Astrocyte (in vitro differentiated cells and primary cell): ENCODE results near the gene MAGI1. TPM values are rescaled to one million over a fixed set of nuclear protein-coding genes. Genes with fewer than 3 reads are reported as not detected.

ENCODE experiments used
- DNase-seq: peaks from one replicate; pipeline ENCODE4 v3.0.0-alpha.2; 2010; ENCODE audit warnings: low read depth
- FAIRE-seq: peaks from 2 replicates; lab custom pipeline; 2011; peaks lifted over from hg19 to GRCh38; lab: Jason Lieb, UNC
- H2AFZ ChIP-seq: 2 replicates; pipeline ENCODE4 v1.6.0; 2012; ENCODE audit warnings: low read depth, low read length, inconsistent platforms
- H3K27ac ChIP-seq: 2 replicates; pipeline ENCODE4 v1.5.1; 2011; ENCODE audit warnings: low read depth, low read length, inconsistent platforms
- H3K27me3 ChIP-seq: 2 replicates; pipeline ENCODE4 v1.6.0; 2011; ENCODE audit warnings: low read length, inconsistent platforms; ENCODE audit not compliant: insufficient read depth
- H3K36me3 ChIP-seq: 2 replicates; pipeline ENCODE4 v1.5.1; 2011; ENCODE audit warnings: low read length, inconsistent platforms; ENCODE audit not compliant: insufficient read depth
- H3K4me1 ChIP-seq: 2 replicates; pipeline ENCODE4 v1.5.1; 2011; ENCODE audit warnings: low read length, inconsistent platforms; ENCODE audit not compliant: insufficient read depth
- H3K4me2 ChIP-seq: 2 replicates; pipeline ENCODE4 v1.6.0; 2012; ENCODE audit warnings: low read length, inconsistent platforms
- H3K4me3 ChIP-seq: 2 replicates; pipeline ENCODE4 v1.5.1; 2011; ENCODE audit warnings: low read depth, mild to moderate bottlenecking, low read length, inconsistent platforms; ENCODE audit not compliant: insufficient read depth
- H3K79me2 ChIP-seq: 2 replicates; pipeline ENCODE4 v1.6.0; 2012; ENCODE audit warnings: mild to moderate bottlenecking, low read length, inconsistent platforms; ENCODE audit not compliant: insufficient read depth
- H3K9ac ChIP-seq: 2 replicates; pipeline ENCODE4 v1.6.0; 2012; ENCODE audit warnings: mild to moderate bottlenecking, low read length, inconsistent platforms
- H3K9me3 ChIP-seq: 2 replicates; pipeline ENCODE4 v1.5.1; 2012; ENCODE audit warnings: low read depth, mild to moderate bottlenecking, low read length, inconsistent platforms; ENCODE audit not compliant: insufficient read depth
- H4K20me1 ChIP-seq: 2 replicates; pipeline ENCODE4 v1.6.0; 2012; ENCODE audit warnings: low read length, inconsistent platforms; ENCODE audit not compliant: insufficient read depth
- H3K27ac Mint-ChIP-seq: one replicate; pipeline ENCODE4 v1.8.0; 2021; ENCODE audit warnings: mild to moderate bottlenecking, mixed read lengths; ENCODE audit not compliant: unreplicated experiment
- H3K27me3 Mint-ChIP-seq: one replicate; pipeline ENCODE4 v1.8.0; 2021; ENCODE audit warnings: low read depth, mixed read lengths; ENCODE audit not compliant: unreplicated experiment
- H3K36me3 Mint-ChIP-seq: one replicate; pipeline ENCODE4 v1.8.0; 2021; ENCODE audit warnings: low read depth, mixed read lengths; ENCODE audit not compliant: unreplicated experiment
- H3K4me1 Mint-ChIP-seq: one replicate; pipeline ENCODE4 v1.8.0; 2021; ENCODE audit warnings: low read depth, mixed read lengths; ENCODE audit not compliant: unreplicated experiment
- H3K4me3 Mint-ChIP-seq: one replicate; pipeline ENCODE4 v1.8.0; 2021; ENCODE audit warnings: mild to moderate bottlenecking, moderate library complexity, mixed read lengths; ENCODE audit not compliant: unreplicated experiment
- H3K9me3 Mint-ChIP-seq: one replicate; pipeline ENCODE4 v1.8.0; 2021; ENCODE audit warnings: mild to moderate bottlenecking, mixed read lengths; ENCODE audit not compliant: unreplicated experiment
- EZH2 ChIP-seq: IDR thresholded peaks from 2 replicates; pipeline ENCODE4 v1.6.1; 2012; ENCODE audit warnings: mild to moderate bottlenecking, low read length, inconsistent platforms; ENCODE audit not compliant: insufficient read depth
- total RNA-seq: library from RNA; stranded (reverse); gene quantifications from 2 replicates; pipeline ENCODE4 v1.2.1, GENCODE V29; 2021
- TF ChIP-seq, protein P1 (sequence below): IDR thresholded peaks from 2 replicates; pipeline ENCODE4 v1.5.1; 2011; ENCODE audit warnings: low read depth, mild to moderate bottlenecking, inconsistent platforms, low read length, moderate library complexity; ENCODE audit not compliant: insufficient read depth

Gene MAGI1
- total RNA-seq, 1 donor from 2014 or later, result 31.8 TPM

DNA sequence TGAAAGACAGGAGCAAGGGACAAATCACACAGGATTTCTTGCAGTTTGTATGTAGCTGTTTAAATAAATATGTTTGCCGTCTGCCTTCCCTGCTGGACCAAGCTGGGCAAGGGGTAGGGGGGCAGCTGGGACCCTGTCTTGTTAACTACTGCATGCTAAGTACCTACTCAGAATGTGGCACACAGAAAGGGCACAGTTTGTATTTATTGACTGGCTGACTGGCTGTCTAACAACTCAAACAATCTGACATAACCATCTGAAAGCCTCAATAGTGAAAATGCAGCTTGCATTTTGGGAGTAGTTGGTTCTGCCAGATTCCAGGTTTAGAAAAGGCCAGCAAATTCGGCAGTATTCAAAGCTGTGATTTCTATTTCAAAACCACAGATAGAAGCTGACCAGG, 16.6 kb upstream of the MAGI1 start:
- DNase-seq (no peak), FAIRE-seq (no peak)
- Mint-ChIP-seq H3K27ac (no peak overlapping the region), H3K9me3 (no peaks in the 10 kb centered on the region), H3K4me3 (no peak overlapping the region), H3K27me3 (peaks cover 4% of the 10 kb centered on the region), H3K36me3 (no peaks in the 10 kb centered on the region), H3K4me1 (peaks cover 4% of the 10 kb centered on the region)
- no peaks in the 10 kb centered on the region for H3K9me3 ChIP-seq
- H3K4me2 ChIP-seq, result no peak overlapping the region
- H2AFZ ChIP-seq, result no peak overlapping the region
- H3K27me3 ChIP-seq, result no peaks in the 10 kb centered on the region
- H3K36me3 ChIP-seq, result no peaks in the 10 kb centered on the region
- H3K4me3 ChIP-seq, result no peak overlapping the region
- no peaks in the 10 kb centered on the region for H3K79me2 ChIP-seq
- H3K27ac ChIP-seq, result no peak overlapping the region
- H3K4me1 ChIP-seq, result no peaks in the 10 kb centered on the region
- no peak overlapping the region for H3K9ac ChIP-seq
- TF ChIP-seq EZH2, result no peak
- TF ChIP-seq, protein P1, sequence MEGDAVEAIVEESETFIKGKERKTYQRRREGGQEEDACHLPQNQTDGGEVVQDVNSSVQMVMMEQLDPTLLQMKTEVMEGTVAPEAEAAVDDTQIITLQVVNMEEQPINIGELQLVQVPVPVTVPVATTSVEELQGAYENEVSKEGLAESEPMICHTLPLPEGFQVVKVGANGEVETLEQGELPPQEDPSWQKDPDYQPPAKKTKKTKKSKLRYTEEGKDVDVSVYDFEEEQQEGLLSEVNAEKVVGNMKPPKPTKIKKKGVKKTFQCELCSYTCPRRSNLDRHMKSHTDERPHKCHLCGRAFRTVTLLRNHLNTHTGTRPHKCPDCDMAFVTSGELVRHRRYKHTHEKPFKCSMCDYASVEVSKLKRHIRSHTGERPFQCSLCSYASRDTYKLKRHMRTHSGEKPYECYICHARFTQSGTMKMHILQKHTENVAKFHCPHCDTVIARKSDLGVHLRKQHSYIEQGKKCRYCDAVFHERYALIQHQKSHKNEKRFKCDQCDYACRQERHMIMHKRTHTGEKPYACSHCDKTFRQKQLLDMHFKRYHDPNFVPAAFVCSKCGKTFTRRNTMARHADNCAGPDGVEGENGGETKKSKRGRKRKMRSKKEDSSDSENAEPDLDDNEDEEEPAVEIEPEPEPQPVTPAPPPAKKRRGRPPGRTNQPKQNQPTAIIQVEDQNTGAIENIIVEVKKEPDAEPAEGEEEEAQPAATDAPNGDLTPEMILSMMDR, result no peak
- no peaks in the 10 kb centered on the region for H4K20me1 ChIP-seq

DNA sequence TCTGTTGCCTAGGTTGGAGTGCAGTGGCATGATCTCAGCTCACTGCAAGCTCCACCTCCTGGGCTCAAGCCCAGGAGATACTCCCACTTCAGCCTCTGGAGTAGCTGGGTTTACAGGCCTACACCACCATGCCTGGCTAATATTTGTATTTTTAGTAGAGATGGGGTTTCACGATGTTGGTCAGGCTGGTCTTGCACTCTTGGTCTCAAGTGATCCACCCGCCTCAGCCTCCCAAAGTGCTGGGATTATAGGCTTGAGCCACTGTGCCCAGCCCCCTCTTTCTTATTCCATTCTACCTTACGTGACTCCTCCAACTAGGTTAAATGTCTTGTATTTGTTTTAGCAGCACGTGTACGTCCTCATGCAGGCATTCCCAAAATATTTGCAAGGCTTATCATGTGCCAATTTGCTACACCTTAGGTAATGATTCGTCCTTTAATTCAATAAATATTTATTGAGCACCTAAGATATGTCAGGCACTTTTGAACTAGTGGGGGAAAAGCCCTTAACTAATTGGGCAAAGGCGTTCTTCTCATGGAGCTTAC, 14.9 kb upstream of the MAGI1 start:
- no peaks in the 10 kb centered on the region for H3K4me1 ChIP-seq
- no peak overlapping the region for H3K27ac ChIP-seq
- Mint-ChIP-seq H3K9me3 (no peaks in the 10 kb centered on the region), H3K36me3 (no peaks in the 10 kb centered on the region), H3K27me3 (peaks cover 4% of the 10 kb centered on the region), H3K4me3 (no peak overlapping the region), H3K27ac (no peak overlapping the region), H3K4me1 (peaks cover 5% of the 10 kb centered on the region)
- H3K4me3 ChIP-seq, result no peak overlapping the region
- H3K9me3 ChIP-seq, result no peaks in the 10 kb centered on the region
- H3K4me2 ChIP-seq, result no peak overlapping the region
- no peaks in the 10 kb centered on the region for H3K79me2 ChIP-seq
- H3K36me3 ChIP-seq, result no peaks in the 10 kb centered on the region
- TF ChIP-seq, protein P1, result no peak
- no peak for TF ChIP-seq EZH2
- FAIRE-seq (no peak), DNase-seq (no peak)
- H3K27me3 ChIP-seq, result no peaks in the 10 kb centered on the region
- H4K20me1 ChIP-seq, result no peaks in the 10 kb centered on the region
- no peak overlapping the region for H2AFZ ChIP-seq
- H3K9ac ChIP-seq, result no peak overlapping the region

DNA sequence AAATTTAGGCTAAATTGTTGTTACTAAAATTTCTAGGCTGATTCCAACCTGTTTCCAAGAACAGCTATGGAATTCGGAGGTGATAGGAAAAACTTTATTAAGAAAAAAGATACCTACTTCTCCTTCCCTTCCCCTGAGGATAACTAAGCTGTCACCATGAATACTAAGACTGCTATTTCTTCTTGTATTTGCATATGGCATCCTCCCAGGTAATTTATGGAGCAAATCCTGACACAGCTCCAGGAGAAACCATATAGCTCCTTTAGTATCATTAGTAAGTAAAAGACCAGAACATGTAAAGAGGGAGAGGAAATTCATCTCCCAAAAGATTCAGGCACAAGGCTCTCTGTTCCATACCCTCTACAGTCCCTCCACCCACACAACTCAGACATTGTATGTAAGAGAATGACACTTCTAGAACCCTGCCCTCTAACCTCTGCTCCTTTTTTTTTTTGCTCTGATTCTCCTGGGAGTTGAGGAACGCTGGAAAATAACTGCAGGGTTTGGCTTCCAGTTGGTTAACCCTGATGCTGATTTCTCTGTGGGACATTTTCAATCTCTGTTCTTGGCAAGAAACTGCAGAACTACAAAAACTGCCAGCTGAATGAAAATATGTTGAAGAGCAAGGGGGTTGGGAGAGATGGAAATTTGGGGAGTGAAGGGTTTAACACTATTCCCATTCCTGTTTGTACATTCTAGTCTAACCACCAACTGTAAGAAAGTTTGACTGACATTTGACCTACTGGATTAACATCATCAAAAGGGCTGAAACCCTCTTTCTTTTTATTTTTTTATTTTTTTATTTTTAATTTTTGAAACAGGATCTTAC, 14.2 kb upstream of the MAGI1 start:
- Histone ChIP-seq H4K20me1 (no peaks in the 10 kb centered on the region), H3K4me3 (no peak overlapping the region), H3K79me2 (no peaks in the 10 kb centered on the region), H3K27ac (no peak overlapping the region), H3K9me3 (no peaks in the 10 kb centered on the region), H3K4me2 (no peak overlapping the region), H3K27me3 (no peaks in the 10 kb centered on the region), H3K4me1 (peaks cover 4% of the 10 kb centered on the region), H3K36me3 (no peaks in the 10 kb centered on the region), H2AFZ (no peak overlapping the region), H3K9ac (no peak overlapping the region)
- Mint-ChIP-seq H3K27me3 (peaks cover 4% of the 10 kb centered on the region), H3K27ac (no peak overlapping the region), H3K4me1 (peaks cover 6% of the 10 kb centered on the region), H3K36me3 (no peaks in the 10 kb centered on the region), H3K9me3 (no peaks in the 10 kb centered on the region), H3K4me3 (no peak overlapping the region)
- no peak for TF ChIP-seq EZH2
- TF ChIP-seq, protein P1, result no peak
- DNase-seq (no peak), FAIRE-seq (no peak)
